K562 (cell line): ENCODE results near the gene PRR16. TPM values are rescaled to one million over a fixed set of nuclear protein-coding genes. Genes with fewer than 3 reads are reported as not detected.
A peak's percentile ranks its signal among the peaks of the same experiment; 100 is the strongest.

Experiments used
- BRCA1 ChIP-seq, 2 experiments: fragments of 450-650 bp in 1 of 2; sonication (generic) in 1 of 2; formaldehyde crosslinking in 1 of 2; IDR thresholded peaks; 2 replicates each; pipeline versions ENCODE4 v1.5.0 to v1.6.1; 2017 to 2020; ENCODE audit warnings: mild to moderate bottlenecking in 1 of 2, missing genetic modification reagents in 1 of 2
- E2F4 ChIP-seq: sonication (generic); formaldehyde crosslinking; IDR thresholded peaks from 2 replicates; pipeline ENCODE4 v1.8.0; 2022; ENCODE audit warnings: mild to moderate bottlenecking, low read depth, missing genetic modification reagents
- RBM25 ChIP-seq: fragments of 200-400 bp; formaldehyde crosslinking; IDR thresholded peaks from 2 replicates; pipeline ENCODE4 v1.6.1; 2018; ENCODE audit warnings: low read length, low read depth, moderate library complexity; ENCODE audit not compliant: severe bottlenecking
- STAT5B ChIP-seq: fragments of 250-450 bp; sonication (Bioruptor Pico); IDR thresholded peaks from 2 replicates; pipeline ENCODE4 v1.8.0; 2021; ENCODE audit warnings: mild to moderate bottlenecking, inconsistent platforms
- THAP12 ChIP-seq: fragments of 250-450 bp; sonication (Bioruptor Pico); IDR thresholded peaks from 2 replicates; pipeline ENCODE4 v1.9.0; 2021; ENCODE audit warnings: mild to moderate bottlenecking, inconsistent platforms
- YY1 ChIP-seq, 3 experiments: IDR thresholded peaks; 2 replicates each; pipeline ENCODE4 v1.6.1; 2011; ENCODE audit warnings: low read length in 2 of 3, mild to moderate bottlenecking in 2 of 3, moderate library complexity in 2 of 3, borderline replicate concordance in 1 of 3, control low read depth in 1 of 3, low read depth in 1 of 3; ENCODE audit not compliant: insufficient read depth in 3 of 3, insufficient replicate concordance in 2 of 3, control insufficient read depth in 1 of 3, insufficient read length in 1 of 3; ENCODE audit errors: extremely low read depth in 1 of 3
- ZFP91 ChIP-seq: sonication (generic); formaldehyde crosslinking; IDR thresholded peaks from 2 replicates; pipeline ENCODE4 v1.8.0; 2022; ENCODE audit warnings: mild to moderate bottlenecking, missing genetic modification reagents
- polyA plus RNA-seq, 8 experiments: library from polyadenylated mRNA; depleted of rRNA in 4 of 8; stranded (reverse) in 5 of 8; unstranded in 3 of 8; fragments of >200 nt; fragmentation: Nextera tagmentation in 2 of 8; fragmentation: Illumina TruSeq in 1 of 8; extraction: Ambion mirVana in 2 of 8; extraction: Trizol in 1 of 8; gene quantifications; 2 replicates each; pipeline versions ENCODE4 v1.2.1 to v1.2.3, GENCODE V29; 2011 to 2014; ENCODE audit warnings: inconsistent platforms in 1 of 8, missing spikeins in 1 of 8
- total RNA-seq, 7 experiments: library from RNA; depleted of rRNA in 6 of 7; stranded (reverse); fragments of >200 nt in 6 of 7; fragmentation: Illumina TruSeq in 2 of 7; extraction: Trizol in 2 of 7; gene quantifications; 2 replicates each; pipeline versions ENCODE4 v1.2.1 to v1.2.3, GENCODE V29; 2011 to 2021; ENCODE audit warnings: low replicate concordance in 1 of 7
- TF ChIP-seq, protein P1 (sequence below), 2 experiments: fragments of 450-650 bp; formaldehyde crosslinking in 1 of 2; IDR thresholded peaks; 2 replicates each; pipeline versions ENCODE4 v1.4.0 to v1.6.1; 2014 to 2020; ENCODE audit warnings: mild to moderate bottlenecking in 2 of 2, borderline replicate concordance in 1 of 2, low read depth in 1 of 2

Gene PRR16
- total and polyA plus RNA-seq, 9 of the 15 experiments (the other 6 are each of a cell fraction or from before 2014, with no cell fraction given) = 0.61 to 10.1 (median 3.3) TPM

GRCh38 chr5:120512791-120513650 is 48.9 kb downstream of the PRR16 start (continued):
- TF ChIP-seq THAP12 (CRISPR knock-in tag) = no peak
- TF ChIP-seq E2F4 = no peak
- no peak for TF ChIP-seq BRCA1 (IDR thresholded peaks at IDR 0.05)
- TF ChIP-seq BRCA1 (CRISPR knock-in tag; IDR thresholded peaks at IDR 0.05) = no peak
- TF ChIP-seq STAT5B = no peak
- TF ChIP-seq ZFP91 (CRISPR knock-in tag) = no peak
- TF ChIP-seq RBM25 = no peak
- peak; percentile 39 to 89 (median 45) for TF ChIP-seq YY1 (IDR thresholded peaks at IDR 0.05; ENCODE audit: borderline replicate concordance in 1 of 3, control insufficient read depth in 1 of 3, extremely low read depth in 1 of 3, insufficient read depth in 3 of 3, insufficient read length in 1 of 3, insufficient replicate concordance in 2 of 3, low read depth in 1 of 3, low read length in 2 of 3)
- TF ChIP-seq, protein P1, sequence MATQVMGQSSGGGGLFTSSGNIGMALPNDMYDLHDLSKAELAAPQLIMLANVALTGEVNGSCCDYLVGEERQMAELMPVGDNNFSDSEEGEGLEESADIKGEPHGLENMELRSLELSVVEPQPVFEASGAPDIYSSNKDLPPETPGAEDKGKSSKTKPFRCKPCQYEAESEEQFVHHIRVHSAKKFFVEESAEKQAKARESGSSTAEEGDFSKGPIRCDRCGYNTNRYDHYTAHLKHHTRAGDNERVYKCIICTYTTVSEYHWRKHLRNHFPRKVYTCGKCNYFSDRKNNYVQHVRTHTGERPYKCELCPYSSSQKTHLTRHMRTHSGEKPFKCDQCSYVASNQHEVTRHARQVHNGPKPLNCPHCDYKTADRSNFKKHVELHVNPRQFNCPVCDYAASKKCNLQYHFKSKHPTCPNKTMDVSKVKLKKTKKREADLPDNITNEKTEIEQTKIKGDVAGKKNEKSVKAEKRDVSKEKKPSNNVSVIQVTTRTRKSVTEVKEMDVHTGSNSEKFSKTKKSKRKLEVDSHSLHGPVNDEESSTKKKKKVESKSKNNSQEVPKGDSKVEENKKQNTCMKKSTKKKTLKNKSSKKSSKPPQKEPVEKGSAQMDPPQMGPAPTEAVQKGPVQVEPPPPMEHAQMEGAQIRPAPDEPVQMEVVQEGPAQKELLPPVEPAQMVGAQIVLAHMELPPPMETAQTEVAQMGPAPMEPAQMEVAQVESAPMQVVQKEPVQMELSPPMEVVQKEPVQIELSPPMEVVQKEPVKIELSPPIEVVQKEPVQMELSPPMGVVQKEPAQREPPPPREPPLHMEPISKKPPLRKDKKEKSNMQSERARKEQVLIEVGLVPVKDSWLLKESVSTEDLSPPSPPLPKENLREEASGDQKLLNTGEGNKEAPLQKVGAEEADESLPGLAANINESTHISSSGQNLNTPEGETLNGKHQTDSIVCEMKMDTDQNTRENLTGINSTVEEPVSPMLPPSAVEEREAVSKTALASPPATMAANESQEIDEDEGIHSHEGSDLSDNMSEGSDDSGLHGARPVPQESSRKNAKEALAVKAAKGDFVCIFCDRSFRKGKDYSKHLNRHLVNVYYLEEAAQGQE (IDR thresholded peaks at IDR 0.05; ENCODE audit: borderline replicate concordance) = peak; percentile 98
- TF ChIP-seq, protein P1 (CRISPR knock-in tag; IDR thresholded peaks at IDR 0.05; ENCODE audit: low read depth) = no peak
